DND-41 (cell line): ENCODE measurements around the gene PKHD1.

Experiments
- CTCF ChIP-seq: IDR thresholded peaks from 2 replicates; pipeline ENCODE4 v1.5.1; 2012; ENCODE audit warnings: borderline replicate concordance, low read length, moderate library complexity, mild to moderate bottlenecking; ENCODE audit not compliant: poor library complexity, severe bottlenecking; ENCODE audit errors: extremely low read depth
- EZH2 ChIP-seq: IDR thresholded peaks from 3 replicates; pipeline ENCODE4 v1.6.1; 2012; ENCODE audit warnings: borderline replicate concordance, low read depth, mild to moderate bottlenecking, moderate library complexity, low read length, inconsistent platforms; ENCODE audit not compliant: severe bottlenecking

- no peak for TF ChIP-seq CTCF
- no peak for TF ChIP-seq EZH2
These were observed 426.6 kb downstream of the PKHD1 start for GRCh38 chr6:51660767-51661166.
